Cardiac muscle cell (in vitro differentiated cells and primary cell): Measurements from ENCODE around the gene USP24. TPM values are rescaled to one million over a fixed set of nuclear protein-coding genes. Genes with fewer than 3 reads are reported as not detected.
A peak's percentile ranks its signal among the peaks of the same experiment; 100 is the strongest.
"Not testable (repeated sequence)": the region's sequence is repeated elsewhere in the genome, so short reads cannot be mapped to it uniquely, and the experiment has no call there.

ENCODE experiments used
- DNase-seq, 2 donors: peaks; one replicate each; pipeline versions ENCODE4 v3.0.0 to v3.0.0-alpha.2; 2010 to 2017; ENCODE audit warnings: low read depth in 1 of 2, low spot score in 1 of 2
- H3K27ac ChIP-seq: fragments of 200-600 bp; sonication (generic); 2 replicates; pipeline ENCODE4 v1.5.1; 2016
- H3K27me3 ChIP-seq: fragments of 200-600 bp; sonication (generic); 2 replicates; pipeline ENCODE4 v1.6.0; 2016; ENCODE audit warnings: control low read depth
- H3K36me3 ChIP-seq: fragments of 200-600 bp; sonication (generic); 2 replicates; pipeline ENCODE4 v1.5.1; 2016; ENCODE audit warnings: control low read depth
- H3K4me1 ChIP-seq: fragments of 200-600 bp; sonication (generic); 2 replicates; pipeline ENCODE4 v1.8.1; 2017; ENCODE audit warnings: low read depth, mild to moderate bottlenecking, mixed run types
- H3K4me3 ChIP-seq: fragments of 200-600 bp; sonication (generic); 2 replicates; pipeline ENCODE4 v1.5.1; 2016; ENCODE audit warnings: mild to moderate bottlenecking
- H3K9me3 ChIP-seq: fragments of 200-600 bp; sonication (generic); 2 replicates; pipeline ENCODE4 v1.5.1; 2017; ENCODE audit warnings: low read depth, mild to moderate bottlenecking, control low read depth
- polyA plus RNA-seq: library from polyadenylated mRNA; unstranded; fragments of >200 nt; fragmentation: Nextera tagmentation; extraction: Ambion mirVana; gene quantifications from 2 replicates; pipeline ENCODE4 v1.2.1, GENCODE V29; 2016
- total RNA-seq: library from RNA; depleted of rRNA; stranded (reverse); fragments of >200 nt; gene quantifications from 2 replicates; pipeline ENCODE4 v1.2.3, GENCODE V29; 2016
- TF ChIP-seq, protein P1 (sequence below): IDR thresholded peaks from 2 replicates; pipeline ENCODE4 v1.5.1; 2012; ENCODE audit warnings: low read depth, mild to moderate bottlenecking, low read length

Gene USP24
- total and polyA plus RNA-seq, 2 experiments from 2014 or later, result 8.0 to 34.9 TPM

- Histone ChIP-seq H3K4me3 (no peak overlapping the region), H3K4me1 (no peaks in the 10 kb centered on the region), H3K27ac (no peak overlapping the region), H3K9me3 (no peaks in the 10 kb centered on the region), H3K36me3 (peaks cover 61% of the 10 kb centered on the region), H3K27me3 (no peaks in the 10 kb centered on the region)
- DNase-seq, result no peak
- TF ChIP-seq, protein P1, sequence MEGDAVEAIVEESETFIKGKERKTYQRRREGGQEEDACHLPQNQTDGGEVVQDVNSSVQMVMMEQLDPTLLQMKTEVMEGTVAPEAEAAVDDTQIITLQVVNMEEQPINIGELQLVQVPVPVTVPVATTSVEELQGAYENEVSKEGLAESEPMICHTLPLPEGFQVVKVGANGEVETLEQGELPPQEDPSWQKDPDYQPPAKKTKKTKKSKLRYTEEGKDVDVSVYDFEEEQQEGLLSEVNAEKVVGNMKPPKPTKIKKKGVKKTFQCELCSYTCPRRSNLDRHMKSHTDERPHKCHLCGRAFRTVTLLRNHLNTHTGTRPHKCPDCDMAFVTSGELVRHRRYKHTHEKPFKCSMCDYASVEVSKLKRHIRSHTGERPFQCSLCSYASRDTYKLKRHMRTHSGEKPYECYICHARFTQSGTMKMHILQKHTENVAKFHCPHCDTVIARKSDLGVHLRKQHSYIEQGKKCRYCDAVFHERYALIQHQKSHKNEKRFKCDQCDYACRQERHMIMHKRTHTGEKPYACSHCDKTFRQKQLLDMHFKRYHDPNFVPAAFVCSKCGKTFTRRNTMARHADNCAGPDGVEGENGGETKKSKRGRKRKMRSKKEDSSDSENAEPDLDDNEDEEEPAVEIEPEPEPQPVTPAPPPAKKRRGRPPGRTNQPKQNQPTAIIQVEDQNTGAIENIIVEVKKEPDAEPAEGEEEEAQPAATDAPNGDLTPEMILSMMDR, result no peak
These were observed 90.7 kb downstream of the USP24 start for GRCh38 chr1:55124470-55124869.

GRCh38 chr1:55120538-55120937 is 94.6 kb downstream of the USP24 start:
- DNase-seq, result no peak
- peaks cover 60% of the 10 kb centered on the region for H3K36me3 ChIP-seq
- H3K9me3 ChIP-seq, result no peaks in the 10 kb centered on the region
- no peak overlapping the region for H3K4me3 ChIP-seq
- TF ChIP-seq, protein P1, result no peak
- H3K4me1 ChIP-seq, result no peaks in the 10 kb centered on the region
- H3K27me3 ChIP-seq, result no peaks in the 10 kb centered on the region
- H3K27ac ChIP-seq, result no peak overlapping the region

DNA sequence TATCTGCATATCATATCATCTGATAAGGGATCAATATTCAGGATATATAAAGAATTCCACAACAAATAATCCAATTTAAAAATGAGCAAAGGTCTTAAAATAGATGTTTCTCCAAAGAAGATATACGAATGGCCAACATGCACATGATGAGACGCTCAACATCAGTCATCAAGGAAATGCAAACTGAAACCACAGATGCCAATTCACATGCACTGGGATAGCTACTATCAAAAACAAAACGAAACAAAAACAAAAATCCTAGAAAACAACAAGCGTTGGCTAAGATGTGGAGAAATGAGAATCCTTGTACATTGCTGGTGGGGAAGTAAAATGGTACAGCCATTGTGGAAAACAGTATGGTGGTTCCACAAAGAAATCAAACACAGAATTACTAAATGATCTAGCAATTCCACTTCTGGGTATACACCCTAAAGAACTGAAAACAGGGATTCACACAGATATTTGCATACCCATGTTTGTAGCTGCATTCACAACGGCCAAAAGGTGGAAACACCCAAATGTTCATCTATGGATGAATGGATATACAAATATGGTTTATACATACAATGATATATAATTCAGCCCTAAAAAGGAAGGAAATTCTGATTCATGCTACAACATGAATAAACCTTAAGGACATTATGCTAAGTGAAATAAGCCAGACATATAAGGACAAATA is 96.4 kb downstream of the USP24 start:
- Histone ChIP-seq H3K27me3 (no peaks in the 10 kb centered on the region), H3K36me3 (peaks cover 42% of the 10 kb centered on the region), H3K4me3 (no peak overlapping the region), H3K4me1 (no peaks in the 10 kb centered on the region), H3K27ac (no peak overlapping the region), H3K9me3 (no peaks in the 10 kb centered on the region)
- TF ChIP-seq, protein P1, result no peak
- DNase-seq, result no peak

DNA sequence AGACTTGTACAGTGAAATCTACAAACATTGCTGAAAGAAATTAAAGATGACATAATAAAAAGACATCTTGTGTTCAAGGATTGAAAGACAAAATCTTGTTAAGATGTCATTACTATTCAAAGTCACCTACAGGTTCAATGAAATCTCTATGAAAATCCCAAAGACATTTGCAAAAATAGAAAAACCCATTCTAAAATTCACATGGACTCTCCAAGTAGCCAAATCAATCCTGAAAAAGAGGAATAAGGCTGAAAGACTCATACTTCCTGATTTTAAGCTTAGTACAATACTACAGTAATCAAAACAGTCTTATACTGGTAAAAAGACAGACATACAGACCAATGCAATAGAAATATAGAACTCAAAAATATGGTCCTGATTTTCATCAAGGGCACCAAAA is 97.2 kb downstream of the USP24 start:
- no peak for DNase-seq
- TF ChIP-seq, protein P1, result no peak
- peaks cover 34% of the 10 kb centered on the region for H3K36me3 ChIP-seq
- no peak overlapping the region for H3K4me3 ChIP-seq
- H3K27me3 ChIP-seq, result no peaks in the 10 kb centered on the region
- H3K4me1 ChIP-seq, result no peaks in the 10 kb centered on the region
- no peaks in the 10 kb centered on the region for H3K9me3 ChIP-seq
- no peak overlapping the region for H3K27ac ChIP-seq

- not testable (repeated sequence) for DNase-seq, H3K27me3 ChIP-seq, H3K27ac ChIP-seq, H3K4me1 ChIP-seq, H3K4me3 ChIP-seq, H3K9me3 ChIP-seq
- H3K36me3 ChIP-seq, result peaks cover 55% of the 10 kb centered on the region
These were observed 106.2 kb downstream of the USP24 start for GRCh38 chr1:55109005-55109404.

DNA sequence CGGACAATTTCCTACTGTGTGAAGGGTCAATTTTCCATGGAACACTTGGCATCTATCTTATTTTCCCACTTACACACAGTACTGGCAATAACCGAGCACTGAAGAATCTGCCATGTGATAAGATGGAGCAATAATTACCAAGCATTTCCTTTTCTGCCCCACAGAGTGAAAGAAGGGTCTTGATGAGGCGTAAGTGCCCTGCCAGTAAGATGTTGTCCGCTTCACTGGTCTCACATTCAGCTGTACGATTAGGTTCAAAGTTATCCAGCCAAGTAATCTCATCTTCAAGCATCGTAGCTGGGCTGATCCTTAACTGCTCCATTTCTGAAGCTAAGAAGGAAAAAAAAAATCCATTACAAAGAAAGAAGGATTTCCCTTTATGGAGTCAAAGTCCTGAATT is 108.1 kb downstream of the USP24 start:
- peak in 1 of 2 donors; percentile 21 for DNase-seq
- H3K27me3 ChIP-seq, result no peaks in the 10 kb centered on the region
- no peaks in the 10 kb centered on the region for H3K4me1 ChIP-seq
- no peak overlapping the region for H3K27ac ChIP-seq
- H3K36me3 ChIP-seq, result peaks cover 65% of the 10 kb centered on the region
- H3K4me3 ChIP-seq, result no peak overlapping the region
- TF ChIP-seq, protein P1, result no peak
- no peaks in the 10 kb centered on the region for H3K9me3 ChIP-seq
